Stimulated activated naive CD4-positive, alpha-beta T cell (primary cell): Measurements from ENCODE around the gene AMTN.
"Not testable (repeated sequence)": the region's sequence is repeated elsewhere in the genome, so short reads cannot be mapped to it uniquely, and the experiment has no call there.

Experiments used
- DNase-seq, 6 experiments: peaks; one replicate each; lab custom pipeline; 2025; lab: John Stamatoyannopoulos, UW

The AMTN gene

GRCh38 chr4:70518269-70518668, at the start of gene AMTN:
Gene AMTN, plus strand, starts transcription at chr4:70518569. Its CDS starts 209 bp downstream, at chr4:70518778.
- DNase-seq = no peak

GRCh38 chr4:70471897-70472296, 46.5 kb upstream of the AMTN start, which contains the start of gene MUC7:
Gene MUC7, plus strand, starts transcription at chr4:70472197. Its CDS starts 1,825 bp downstream, at chr4:70474022.
- no peak for DNase-seq

- no peak for DNase-seq
Measured at GRCh38 chr4:70473679-70474078, 44.7 kb upstream of the AMTN start.

GRCh38 chr4:70488748-70489147, 29.6 kb upstream of the AMTN start:
- DNase-seq = no peak

- no peak for DNase-seq
Measured at GRCh38 chr4:70496231-70496630, 22.1 kb upstream of the AMTN start.

GRCh38 chr4:70501838-70502237, 16.5 kb upstream of the AMTN start:
- not testable (repeated sequence) for DNase-seq

- no peak for DNase-seq
Measured at GRCh38 chr4:70504733-70505132, 13.6 kb upstream of the AMTN start.

- DNase-seq = peak in 5 of 6 experiments; percentile 15 to 28 (median 19)
Measured at GRCh38 chr4:70505151-70505748, 13.1 kb upstream of the AMTN start.

- DNase-seq = no peak
Measured at GRCh38 chr4:70508801-70509200, 9.6 kb upstream of the AMTN start.

GRCh38 chr4:70511365-70511764, 7.0 kb upstream of the AMTN start:
- DNase-seq = no peak

GRCh38 chr4:70515367-70516250, 2.8 kb upstream of the AMTN start:
- DNase-seq = no peak

GRCh38 chr4:70518716-70519115, 347 bp downstream of the AMTN start:
- DNase-seq = no peak

- no peak for DNase-seq
Measured at GRCh38 chr4:70522626-70523025, 4.3 kb downstream of the AMTN start.

GRCh38 chr4:70530997-70531396, 12.6 kb downstream of the AMTN start:
- DNase-seq = no peak

- DNase-seq = no peak
Measured at GRCh38 chr4:70531981-70532380, 13.6 kb downstream of the AMTN start.

- no peak for DNase-seq
Measured at GRCh38 chr4:70533211-70533610, 14.8 kb downstream of the AMTN start.

GRCh38 chr4:70533791-70534190, 15.4 kb downstream of the AMTN start:
- no peak for DNase-seq

GRCh38 chr4:70534886-70535285, 16.5 kb downstream of the AMTN start:
- not testable (repeated sequence) for DNase-seq

GRCh38 chr4:70538869-70539268, 20.5 kb downstream of the AMTN start:
- DNase-seq = no peak

GRCh38 chr4:70544279-70544868, 26.0 kb downstream of the AMTN start:
- DNase-seq = no peak

GRCh38 chr4:70556856-70557255, 38.5 kb downstream of the AMTN start:
- DNase-seq = no peak

GRCh38 chr4:70559211-70559830, 41.0 kb downstream of the AMTN start:
- DNase-seq = peak in 4 of 6 experiments; percentile 2 to 39 (median 24)
